IMR-90 (cell line): ENCODE data around the gene NFATC1. TPM values are rescaled to one million over a fixed set of nuclear protein-coding genes. Genes with fewer than 3 reads are reported as not detected.

Source experiments
- ATAC-seq: fragments of 200-7000 bp; cut with Tn5 transposase; 2 replicates; pipeline ENCODE4 v1.9.1; 2020; ENCODE audit warnings: low read depth, mild to moderate bottlenecking, moderate library complexity
- BruUV-seq: library from RNA; stranded (reverse); fragments of 400-500 nt; replicated peaks from 2 replicates; lab custom pipeline; 2021; lab: Mats Ljungman, UMichigan
- CTCF ChIA-PET: fragments of 300-600 bp; formaldehyde crosslinking; extraction: SDS; loops from one replicate; lab custom pipeline; 2021; ENCODE audit warnings: antibody characterized with exemption; lab: Yijun Ruan, JAX
- POLR2A ChIA-PET: fragments of 300-600 bp; sonication (Branson Sonifier 250); formaldehyde crosslinking; loops from one replicate; lab custom pipeline; 2022; ENCODE audit warnings: antibody characterized with exemption; ENCODE audit not compliant: unreplicated experiment; lab: Charles Lee
- DNase-seq: peaks from one replicate; pipeline ENCODE4 v3.0.0; 2013
- H2AFZ ChIP-seq: replicated peaks from 2 replicates; pipeline ENCODE3; 2013; ENCODE audit warnings: low read length, mild to moderate bottlenecking; ENCODE audit not compliant: poor library complexity
- H2AK5ac ChIP-seq: 2 replicates; pipeline ENCODE4 v1.6.1; 2013; ENCODE audit warnings: low read depth, low read length, inconsistent platforms
- H2AK9ac ChIP-seq: replicated peaks from 2 replicates; pipeline ENCODE3; 2013; ENCODE audit warnings: mild to moderate bottlenecking, low read depth, low read length, moderate library complexity; ENCODE audit not compliant: poor library complexity
- H2BK120ac ChIP-seq: 2 replicates; pipeline ENCODE4 v1.6.1; 2013; ENCODE audit warnings: low read depth, low read length, inconsistent platforms
- H2BK15ac ChIP-seq: 3 replicates; pipeline ENCODE4 v1.6.1; 2013; ENCODE audit warnings: low read depth, low read length, inconsistent platforms
- H2BK20ac ChIP-seq: 2 replicates; pipeline ENCODE4 v1.6.1; 2013; ENCODE audit warnings: low read depth, mild to moderate bottlenecking, inconsistent platforms, low read length, moderate library complexity
- H2BK5ac ChIP-seq: 2 replicates; pipeline ENCODE4 v1.6.1; 2013; ENCODE audit warnings: mild to moderate bottlenecking, low read depth, low read length, inconsistent platforms; ENCODE audit not compliant: poor library complexity, severe bottlenecking
- H3K14ac ChIP-seq: replicated peaks from 2 replicates; pipeline ENCODE4 v1.6.1; 2013; ENCODE audit warnings: low read depth, low read length, inconsistent platforms
- H3K18ac ChIP-seq: 2 replicates; pipeline ENCODE4 v1.6.1; 2013; ENCODE audit warnings: low read depth, low read length, control low read depth
- H3K23ac ChIP-seq: 2 replicates; pipeline ENCODE4 v1.6.1; 2013; ENCODE audit warnings: low read depth, low read length, inconsistent platforms
- H3K27ac ChIP-seq: 2 replicates; pipeline ENCODE4 v1.5.1; 2013; ENCODE audit warnings: mild to moderate bottlenecking, control low read depth, low read length; ENCODE audit not compliant: insufficient read depth
- H3K27me3 ChIP-seq: 2 replicates; pipeline ENCODE4 v1.6.1; 2013; ENCODE audit warnings: low read length; ENCODE audit not compliant: control insufficient read depth, insufficient read depth
- H3K36me3 ChIP-seq: 2 replicates; pipeline ENCODE4 v1.6.1; 2013; ENCODE audit warnings: low read length, mixed read lengths; ENCODE audit not compliant: control insufficient read depth, insufficient read depth
- H3K4ac ChIP-seq: 2 replicates; pipeline ENCODE4 v1.6.1; 2013; ENCODE audit warnings: low read depth, low read length, inconsistent platforms
- H3K4me1 ChIP-seq: 2 replicates; pipeline ENCODE4 v1.6.1; 2013; ENCODE audit warnings: low read length, mixed read lengths; ENCODE audit not compliant: control insufficient read depth, insufficient read depth
- H3K4me2 ChIP-seq: 2 replicates; pipeline ENCODE4 v1.6.1; 2013; ENCODE audit warnings: low read depth, mild to moderate bottlenecking, control low read depth, low read length, moderate library complexity
- H3K4me3 ChIP-seq: 2 replicates; pipeline ENCODE4 v1.5.1; 2013; ENCODE audit warnings: low read depth, mild to moderate bottlenecking, control low read depth, low read length, moderate library complexity; ENCODE audit not compliant: insufficient read depth
- H3K56ac ChIP-seq: 2 replicates; pipeline ENCODE4 v1.6.1; 2013; ENCODE audit warnings: low read length, inconsistent platforms; ENCODE audit not compliant: insufficient read depth; ENCODE audit errors: extremely low read depth
- H3K79me1 ChIP-seq, 2 experiments: 2 replicates each; pipeline ENCODE4 v1.6.1; 2013; ENCODE audit warnings: low read length in 2 of 2, inconsistent platforms in 1 of 2, low read depth in 1 of 2
- H3K9ac ChIP-seq: 2 replicates; pipeline ENCODE4 v1.6.1; 2013; ENCODE audit warnings: low read depth, low read length, control low read depth
- H3K9me1 ChIP-seq: 2 replicates; pipeline ENCODE4 v1.6.1; 2013; ENCODE audit warnings: low read length, inconsistent platforms; ENCODE audit not compliant: insufficient read depth
- H3K9me3 ChIP-seq: 2 replicates; pipeline ENCODE4 v1.6.1; 2013; ENCODE audit warnings: low read length; ENCODE audit not compliant: control insufficient read depth, insufficient read depth
- H4K20me1 ChIP-seq: 2 replicates; pipeline ENCODE4 v1.6.1; 2013; ENCODE audit warnings: low read length, inconsistent platforms; ENCODE audit not compliant: insufficient read depth
- H4K5ac ChIP-seq: 2 replicates; pipeline ENCODE4 v1.6.1; 2013; ENCODE audit warnings: mild to moderate bottlenecking, low read depth, low read length, control low read depth
- H4K8ac ChIP-seq, 2 experiments: 2 replicates each; pipeline ENCODE4 v1.6.1; 2013; ENCODE audit warnings: low read depth in 2 of 2, low read length in 2 of 2, control low read depth in 1 of 2, inconsistent platforms in 1 of 2
- H4K91ac ChIP-seq: 2 replicates; pipeline ENCODE4 v1.6.1; 2013; ENCODE audit warnings: low read depth, low read length, inconsistent platforms; ENCODE audit not compliant: insufficient read depth
- MAFK ChIP-seq: IDR thresholded peaks from 2 replicates; pipeline ENCODE4 v1.6.1; 2012; ENCODE audit warnings: low read depth, low read length, improper control_type of control experiment
- POLR2A ChIP-seq: IDR thresholded peaks from 2 replicates; pipeline ENCODE4 v1.6.1; 2012; ENCODE audit warnings: mild to moderate bottlenecking, low read depth, low read length
- RAD21 ChIP-seq: IDR thresholded peaks from 2 replicates; pipeline ENCODE4 v1.6.1; 2012; ENCODE audit warnings: low read length, improper control_type of control experiment
- SMC3 ChIP-seq: fragments of 150-350 bp; IDR thresholded peaks from 2 replicates; pipeline ENCODE4 v1.6.1; 2016; ENCODE audit warnings: low read depth, mild to moderate bottlenecking, antibody characterized with exemption, low read length, moderate library complexity
- WGBS, 2 experiments: methylation state at CpG; one replicate each; pipeline versions ENCODE4 v1.1.5 to v1.1.7; 2013; ENCODE audit warnings: missing lambda C conversion rate in 2 of 2; ENCODE audit not compliant: insufficient read length in 1 of 2; ENCODE audit errors: extremely low coverage in 2 of 2; 5-methylcytosine and 5-hydroxymethylcytosine counted together
- dilution Hi-C: fragments of 300-500 bp; cut with HindIII; formaldehyde crosslinking; loops from one replicate; pipeline ENCODE4 v1.14.3; 2018; ENCODE audit warnings: low sequenced_read_pairs; ENCODE audit not compliant: unreplicated experiment
- in situ Hi-C: fragments of 300-500 bp; cut with MboI; formaldehyde crosslinking; loops from 3 replicates; pipeline ENCODE4 v1.14.3; 2019; ENCODE audit warnings: low sequenced_read_pairs, inconsistent platforms, mixed read lengths
- intact Hi-C: fragments of 100-400 bp; cut with micrococcal nuclease; formaldehyde crosslinking; loops from 2 replicates; pipeline ENCODE4 v1.10.0; 2022
- polyA plus RNA-seq, 3 experiments: library from polyadenylated mRNA; depleted of rRNA; stranded (reverse); fragments of >200 nt; gene quantifications; 2 replicates each; pipeline ENCODE4 v1.2.3, GENCODE V29; 2012; ENCODE audit warnings: low replicate concordance in 1 of 3
- total RNA-seq: library from RNA; depleted of rRNA; stranded (reverse); fragments of >200 nt; gene quantifications from 2 replicates; pipeline ENCODE4 v1.2.3, GENCODE V29; 2012
- TF ChIP-seq, protein P1 (sequence below): fragments of 150-350 bp; IDR thresholded peaks from 2 replicates; pipeline ENCODE4 v1.6.1; 2017; ENCODE audit warnings: mild to moderate bottlenecking, antibody characterized with exemption, low read length, low read depth
- TF ChIP-seq, protein P2 (sequence below): fragments of 150-350 bp; IDR thresholded peaks from 2 replicates; pipeline ENCODE4 v1.6.1; 2016; ENCODE audit warnings: low read depth, mild to moderate bottlenecking, low read length, moderate library complexity, borderline replicate concordance

Gene NFATC1
- total and polyA plus RNA-seq, 2 of the 4 experiments (the other 2 are of a cell fraction): 0.36 to 1.8 TPM

DNA sequence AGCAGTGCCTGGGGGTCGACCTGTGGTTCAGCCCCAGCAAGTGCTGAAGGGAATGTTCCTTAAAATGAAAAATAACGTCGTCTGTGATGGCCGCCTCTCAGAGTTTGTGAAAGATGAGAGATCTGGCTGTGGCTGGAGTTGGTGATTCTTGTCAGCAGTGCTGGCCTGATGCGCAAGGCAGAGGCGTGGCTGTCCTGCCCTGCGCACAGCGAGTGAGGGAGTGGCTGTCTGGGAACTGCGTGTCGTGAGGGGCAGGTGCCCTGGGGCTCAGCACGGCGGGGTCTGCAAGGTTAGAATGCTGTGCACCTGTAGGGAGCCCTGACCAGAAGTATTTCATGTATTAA lies 8.8 kb downstream of the NFATC1 start (continued):
- TF ChIP-seq, protein P1, sequence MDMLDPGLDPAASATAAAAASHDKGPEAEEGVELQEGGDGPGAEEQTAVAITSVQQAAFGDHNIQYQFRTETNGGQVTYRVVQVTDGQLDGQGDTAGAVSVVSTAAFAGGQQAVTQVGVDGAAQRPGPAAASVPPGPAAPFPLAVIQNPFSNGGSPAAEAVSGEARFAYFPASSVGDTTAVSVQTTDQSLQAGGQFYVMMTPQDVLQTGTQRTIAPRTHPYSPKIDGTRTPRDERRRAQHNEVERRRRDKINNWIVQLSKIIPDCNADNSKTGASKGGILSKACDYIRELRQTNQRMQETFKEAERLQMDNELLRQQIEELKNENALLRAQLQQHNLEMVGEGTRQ: no peak
- TF ChIP-seq POLR2A: no peak

DNA sequence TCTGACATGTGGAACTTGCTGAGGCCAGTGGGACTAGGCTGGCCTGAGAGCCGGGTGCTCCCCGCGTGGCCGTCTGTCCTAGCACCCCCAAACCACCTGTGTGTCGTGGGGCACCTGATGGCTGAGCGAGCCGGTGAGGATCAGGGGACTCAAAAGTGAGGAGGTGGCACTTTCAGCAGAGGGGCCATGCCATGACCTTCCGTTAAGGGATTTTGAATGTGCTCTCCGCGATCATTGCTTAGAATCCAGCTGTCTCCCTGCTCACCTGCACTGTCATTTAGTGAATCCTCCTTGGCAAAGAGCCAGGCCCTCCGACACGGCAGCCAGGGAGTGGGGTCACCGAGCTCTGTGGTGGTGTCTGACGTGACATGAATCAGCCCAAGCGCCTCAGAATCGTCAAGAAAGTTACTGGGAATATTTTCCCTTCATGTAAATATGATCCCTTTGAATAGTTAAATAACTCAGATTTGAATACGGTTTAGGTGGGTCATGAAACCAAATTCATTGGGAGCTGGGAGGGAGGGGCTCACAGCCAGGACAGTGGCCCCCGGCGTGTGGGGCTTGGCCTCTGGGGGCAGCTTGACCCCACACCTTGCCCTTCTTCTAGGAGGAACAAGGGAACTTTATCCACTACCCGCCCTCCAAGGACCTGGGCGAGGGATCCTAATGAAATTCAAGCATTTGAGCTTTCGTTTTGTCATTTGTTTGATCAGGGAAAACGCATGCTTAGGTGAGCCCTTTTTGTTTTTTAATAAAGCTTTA lies 9.5 kb downstream of the NFATC1 start:
- Histone ChIP-seq H3K9me3 (no peaks in the 10 kb centered on the region), H4K8ac (no peak overlapping the region), H3K27ac (no peak overlapping the region), H2AK9ac (no peak overlapping the region), H2AK5ac (no peak overlapping the region), H4K91ac (no peak overlapping the region), H2BK20ac (no peak overlapping the region), H3K79me1 (no peaks in the 10 kb centered on the region), H4K5ac (no peak overlapping the region), H3K14ac (no peak overlapping the region), H3K4ac (no peak overlapping the region), H3K4me1 (no peaks in the 10 kb centered on the region), H3K4me2 (no peak overlapping the region), H3K4me3 (no peak overlapping the region), H3K23ac (no peak overlapping the region), H3K56ac (no peak overlapping the region), H4K20me1 (no peaks in the 10 kb centered on the region), H3K18ac (no peak overlapping the region), H2BK120ac (no peak overlapping the region), H3K27me3 (no peaks in the 10 kb centered on the region), H3K9ac (no peak overlapping the region), H2BK15ac (no peak overlapping the region), H2AFZ (no peak overlapping the region), H2BK5ac (no peak overlapping the region), H3K9me1 (no peaks in the 10 kb centered on the region), H3K36me3 (no peaks in the 10 kb centered on the region)
- dilution Hi-C loops (no loop called here), in situ Hi-C loops (no loop called here), intact Hi-C loops (no loop called here)
- ATAC-seq (no peak), DNase-seq (no peak)
- 94% methylated on average over 6 of the region's 23 CpGs; no CpG with 5 or more reads in 1 of the 2 experiments for WGBS, 2 experiments
- no peak for TF ChIP-seq POLR2A
- no peak for TF ChIP-seq MAFK
- no peak for TF ChIP-seq RAD21
- TF ChIP-seq, protein P2, sequence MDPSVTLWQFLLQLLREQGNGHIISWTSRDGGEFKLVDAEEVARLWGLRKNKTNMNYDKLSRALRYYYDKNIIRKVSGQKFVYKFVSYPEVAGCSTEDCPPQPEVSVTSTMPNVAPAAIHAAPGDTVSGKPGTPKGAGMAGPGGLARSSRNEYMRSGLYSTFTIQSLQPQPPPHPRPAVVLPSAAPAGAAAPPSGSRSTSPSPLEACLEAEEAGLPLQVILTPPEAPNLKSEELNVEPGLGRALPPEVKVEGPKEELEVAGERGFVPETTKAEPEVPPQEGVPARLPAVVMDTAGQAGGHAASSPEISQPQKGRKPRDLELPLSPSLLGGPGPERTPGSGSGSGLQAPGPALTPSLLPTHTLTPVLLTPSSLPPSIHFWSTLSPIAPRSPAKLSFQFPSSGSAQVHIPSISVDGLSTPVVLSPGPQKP: no peak
- TF ChIP-seq SMC3: no peak
- TF ChIP-seq, protein P1: no peak
- ChIA-PET POLR2A (no interaction called here), CTCF (no interaction called here)
- no TSS peak for BruUV-seq
